Ishikawa (cell line): ENCODE data around the gene RAPGEF2.

Experiments
- CEBPB ChIP-seq: IDR thresholded peaks from 2 replicates; pipeline ENCODE4 v1.6.1; 2012
- CREB1 ChIP-seq: IDR thresholded peaks from 2 replicates; pipeline ENCODE4 v1.6.1; 2012; ENCODE audit warnings: low read depth
- EP300 ChIP-seq: IDR thresholded peaks from 2 replicates; pipeline ENCODE4 v1.6.1; 2012; ENCODE audit warnings: borderline replicate concordance
- FOXM1 ChIP-seq: IDR thresholded peaks from 2 replicates; pipeline ENCODE4 v1.6.1; 2012; ENCODE audit warnings: low read depth, borderline replicate concordance
- NFIC ChIP-seq: IDR thresholded peaks from 2 replicates; pipeline ENCODE4 v1.6.1; 2012
- RAD21 ChIP-seq: IDR thresholded peaks from 2 replicates; pipeline ENCODE4 v1.6.1; 2012; ENCODE audit warnings: low read depth
- TAF1 ChIP-seq: IDR thresholded peaks from 2 replicates; pipeline ENCODE4 v1.6.1; 2012; ENCODE audit warnings: low read depth, mild to moderate bottlenecking
- TCF12 ChIP-seq: IDR thresholded peaks from 2 replicates; pipeline ENCODE4 v1.6.1; 2012; ENCODE audit warnings: low read depth
- TEAD4 ChIP-seq: IDR thresholded peaks from 2 replicates; pipeline ENCODE4 v1.6.1; 2012
- YY1 ChIP-seq: IDR thresholded peaks from 2 replicates; pipeline ENCODE4 v1.6.1; 2012; ENCODE audit warnings: low read depth
- ZBTB7A ChIP-seq: IDR thresholded peaks from 2 replicates; pipeline ENCODE4 v1.6.1; 2012; ENCODE audit warnings: low read depth
- TF ChIP-seq, protein P1 (sequence below): IDR thresholded peaks from 2 replicates; pipeline ENCODE4 v1.6.1; 2012
- TF ChIP-seq, protein P2 (sequence below): IDR thresholded peaks from 2 replicates; pipeline ENCODE4 v1.6.1; 2012; ENCODE audit warnings: low read depth, mild to moderate bottlenecking

DNA sequence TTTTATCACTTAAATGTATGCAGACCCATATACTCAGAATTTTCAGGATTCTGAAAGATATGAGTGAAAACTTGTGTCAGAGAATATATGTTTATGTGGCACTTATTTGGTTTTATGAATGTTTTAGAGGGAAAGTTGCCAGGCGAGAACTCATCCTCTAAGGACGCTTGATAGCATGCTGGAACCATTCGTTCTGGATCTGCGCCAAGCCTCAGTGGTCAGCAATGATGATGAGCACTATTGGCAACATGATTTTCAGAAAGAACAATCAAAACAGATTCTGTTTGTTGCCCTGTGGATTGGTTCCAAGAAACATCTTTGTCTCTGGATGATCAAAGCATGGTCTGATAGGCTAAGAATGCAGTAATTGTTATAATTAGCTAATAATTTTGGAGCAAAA lies 32.1 kb upstream of the RAPGEF2 start:
- TF ChIP-seq, protein P1, sequence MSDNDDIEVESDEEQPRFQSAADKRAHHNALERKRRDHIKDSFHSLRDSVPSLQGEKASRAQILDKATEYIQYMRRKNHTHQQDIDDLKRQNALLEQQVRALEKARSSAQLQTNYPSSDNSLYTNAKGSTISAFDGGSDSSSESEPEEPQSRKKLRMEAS: no peak
- TF ChIP-seq FOXM1 (no peak), CEBPB (no peak), CREB1 (no peak), TAF1 (no peak), TCF12 (no peak), YY1 (no peak), RAD21 (no peak), EP300 (no peak), TEAD4 (no peak), ZBTB7A (no peak), NFIC (no peak)
- TF ChIP-seq, protein P2, sequence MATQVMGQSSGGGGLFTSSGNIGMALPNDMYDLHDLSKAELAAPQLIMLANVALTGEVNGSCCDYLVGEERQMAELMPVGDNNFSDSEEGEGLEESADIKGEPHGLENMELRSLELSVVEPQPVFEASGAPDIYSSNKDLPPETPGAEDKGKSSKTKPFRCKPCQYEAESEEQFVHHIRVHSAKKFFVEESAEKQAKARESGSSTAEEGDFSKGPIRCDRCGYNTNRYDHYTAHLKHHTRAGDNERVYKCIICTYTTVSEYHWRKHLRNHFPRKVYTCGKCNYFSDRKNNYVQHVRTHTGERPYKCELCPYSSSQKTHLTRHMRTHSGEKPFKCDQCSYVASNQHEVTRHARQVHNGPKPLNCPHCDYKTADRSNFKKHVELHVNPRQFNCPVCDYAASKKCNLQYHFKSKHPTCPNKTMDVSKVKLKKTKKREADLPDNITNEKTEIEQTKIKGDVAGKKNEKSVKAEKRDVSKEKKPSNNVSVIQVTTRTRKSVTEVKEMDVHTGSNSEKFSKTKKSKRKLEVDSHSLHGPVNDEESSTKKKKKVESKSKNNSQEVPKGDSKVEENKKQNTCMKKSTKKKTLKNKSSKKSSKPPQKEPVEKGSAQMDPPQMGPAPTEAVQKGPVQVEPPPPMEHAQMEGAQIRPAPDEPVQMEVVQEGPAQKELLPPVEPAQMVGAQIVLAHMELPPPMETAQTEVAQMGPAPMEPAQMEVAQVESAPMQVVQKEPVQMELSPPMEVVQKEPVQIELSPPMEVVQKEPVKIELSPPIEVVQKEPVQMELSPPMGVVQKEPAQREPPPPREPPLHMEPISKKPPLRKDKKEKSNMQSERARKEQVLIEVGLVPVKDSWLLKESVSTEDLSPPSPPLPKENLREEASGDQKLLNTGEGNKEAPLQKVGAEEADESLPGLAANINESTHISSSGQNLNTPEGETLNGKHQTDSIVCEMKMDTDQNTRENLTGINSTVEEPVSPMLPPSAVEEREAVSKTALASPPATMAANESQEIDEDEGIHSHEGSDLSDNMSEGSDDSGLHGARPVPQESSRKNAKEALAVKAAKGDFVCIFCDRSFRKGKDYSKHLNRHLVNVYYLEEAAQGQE: no peak
